HG03045 (cell line): ENCODE measurements around the gene GPHN.

Experiments
- ATAC-seq: cut with Tn5 transposase; IDR thresholded peaks from one replicate; pipeline ENCODE4 v1.9.1; 2021; ENCODE audit warnings: mild to moderate bottlenecking, moderate library complexity; ENCODE audit not compliant: unreplicated experiment

The GPHN gene

DNA sequence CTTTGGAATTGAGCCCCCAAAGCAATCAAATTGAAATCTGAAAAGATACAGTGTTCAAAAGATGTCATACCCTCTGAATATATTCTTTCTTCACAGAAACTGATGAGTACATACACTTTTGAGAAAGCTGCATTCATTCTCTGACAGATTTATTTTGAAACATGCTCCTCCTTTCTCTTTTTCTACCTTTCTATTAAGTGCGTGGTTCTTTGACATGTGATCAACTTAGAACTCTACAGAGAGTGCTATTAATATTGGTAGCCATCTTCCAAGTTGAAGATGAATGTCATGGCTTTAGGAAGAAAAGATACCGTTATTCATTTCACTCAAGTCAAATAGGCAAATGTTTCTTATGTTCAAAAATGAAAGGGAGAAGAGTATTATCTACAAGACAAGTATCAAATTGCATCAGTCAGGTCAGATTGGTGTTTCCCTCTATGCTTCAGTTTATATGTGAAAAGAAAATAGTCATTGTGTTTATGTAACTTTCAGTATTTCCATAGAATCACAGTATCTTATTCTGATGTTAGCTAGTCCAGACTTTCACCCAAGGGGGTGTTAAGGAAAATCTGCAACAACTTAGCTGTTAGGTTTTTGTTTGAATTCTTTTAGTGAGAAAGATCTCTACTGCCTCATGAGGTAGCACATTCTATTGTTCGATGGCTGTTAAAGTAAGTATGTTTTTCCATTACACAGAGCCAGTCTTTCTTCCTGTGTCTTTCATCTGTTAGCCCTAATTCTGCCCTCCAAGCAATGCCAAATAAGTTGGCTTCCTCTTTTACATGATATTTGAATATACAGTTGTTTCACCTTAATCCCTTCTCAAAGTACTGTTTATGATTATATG, 625.9 kb downstream of the GPHN start:
- ATAC-seq = no peak

DNA sequence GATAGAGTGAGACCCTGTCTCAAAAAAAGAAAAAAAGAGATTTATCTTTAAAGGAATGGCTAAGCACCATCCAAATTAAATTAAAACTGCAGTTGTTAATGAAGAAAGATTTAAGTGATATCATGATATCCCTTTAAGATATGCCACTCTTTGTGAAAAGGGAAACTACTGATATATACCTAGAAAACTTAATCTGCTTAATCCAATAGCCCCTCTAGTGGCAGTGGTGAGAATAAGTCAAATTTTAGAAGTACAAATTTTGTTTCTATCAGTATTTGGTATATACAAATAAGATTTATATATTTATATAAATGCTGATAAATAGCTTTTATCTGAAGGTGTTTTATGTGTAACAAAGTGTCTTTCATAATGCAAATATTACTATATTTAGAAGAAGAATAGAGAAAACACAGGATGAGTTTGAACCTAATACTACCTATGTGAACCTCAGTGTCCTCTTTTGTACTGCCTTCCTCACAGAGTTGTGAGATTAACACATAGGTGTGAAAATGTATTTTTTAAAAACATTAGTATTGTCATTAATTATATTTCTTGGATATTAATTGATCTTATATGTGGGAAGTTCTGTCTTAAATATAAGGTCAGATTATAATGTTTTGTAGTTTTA, 629.9 kb downstream of the GPHN start:
- no peak for ATAC-seq

GRCh38 chr14:67140556-67140955, 632.6 kb downstream of the GPHN start:
- no peak for ATAC-seq

GRCh38 chr14:67141146-67141900, 633.4 kb downstream of the GPHN start:
- no peak for ATAC-seq

DNA sequence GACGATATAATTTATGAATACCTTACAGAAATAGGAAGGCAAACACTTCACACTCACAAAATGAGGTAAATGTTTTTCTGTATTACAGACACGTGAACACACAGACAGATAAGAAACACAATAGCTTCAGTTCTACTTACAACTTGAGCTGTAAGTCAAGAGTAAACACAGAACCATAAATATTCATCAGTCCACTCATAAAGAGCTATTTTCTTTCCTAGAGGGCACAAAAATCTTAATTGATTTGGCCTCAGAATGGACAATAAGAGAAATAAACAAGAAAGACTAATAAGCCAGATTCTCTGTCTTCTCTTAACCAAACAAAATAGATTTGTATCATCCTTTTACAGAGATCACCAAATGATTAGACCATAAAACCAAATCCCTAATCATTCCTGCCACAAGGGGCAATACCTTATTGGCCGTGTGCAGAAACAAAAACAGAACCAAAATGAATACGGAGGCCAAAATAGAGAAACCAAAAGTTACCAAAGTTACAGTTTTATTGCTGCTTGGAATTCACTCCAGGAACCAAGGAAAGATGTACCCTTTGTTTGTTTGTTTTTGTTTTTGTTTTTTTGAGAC, 643.2 kb downstream of the GPHN start:
- ATAC-seq = no peak

GRCh38 chr14:67158566-67158965, 650.6 kb downstream of the GPHN start:
- no peak for ATAC-seq

DNA sequence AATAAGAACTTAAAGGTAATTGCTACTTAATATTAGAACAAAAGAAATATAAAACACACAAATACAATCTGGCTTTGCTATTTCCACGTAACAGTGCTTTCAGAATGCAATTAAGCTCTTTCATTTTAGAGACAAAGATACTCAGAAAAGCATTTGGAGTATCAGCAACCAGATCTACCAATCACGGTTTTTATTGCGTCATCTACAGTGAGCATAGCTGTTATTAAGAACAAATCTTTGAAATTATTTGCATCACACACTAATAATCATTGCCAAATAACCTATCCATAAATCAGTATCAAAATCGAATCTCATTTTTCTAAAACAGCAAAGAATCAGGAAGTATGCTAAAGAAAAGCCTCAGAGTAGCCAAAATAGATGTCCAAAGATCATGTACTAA, 654.4 kb downstream of the GPHN start:
- ATAC-seq = no peak

- ATAC-seq = no peak
Observed at GRCh38 chr14:67166450-67166853, 658.5 kb downstream of the GPHN start.

DNA sequence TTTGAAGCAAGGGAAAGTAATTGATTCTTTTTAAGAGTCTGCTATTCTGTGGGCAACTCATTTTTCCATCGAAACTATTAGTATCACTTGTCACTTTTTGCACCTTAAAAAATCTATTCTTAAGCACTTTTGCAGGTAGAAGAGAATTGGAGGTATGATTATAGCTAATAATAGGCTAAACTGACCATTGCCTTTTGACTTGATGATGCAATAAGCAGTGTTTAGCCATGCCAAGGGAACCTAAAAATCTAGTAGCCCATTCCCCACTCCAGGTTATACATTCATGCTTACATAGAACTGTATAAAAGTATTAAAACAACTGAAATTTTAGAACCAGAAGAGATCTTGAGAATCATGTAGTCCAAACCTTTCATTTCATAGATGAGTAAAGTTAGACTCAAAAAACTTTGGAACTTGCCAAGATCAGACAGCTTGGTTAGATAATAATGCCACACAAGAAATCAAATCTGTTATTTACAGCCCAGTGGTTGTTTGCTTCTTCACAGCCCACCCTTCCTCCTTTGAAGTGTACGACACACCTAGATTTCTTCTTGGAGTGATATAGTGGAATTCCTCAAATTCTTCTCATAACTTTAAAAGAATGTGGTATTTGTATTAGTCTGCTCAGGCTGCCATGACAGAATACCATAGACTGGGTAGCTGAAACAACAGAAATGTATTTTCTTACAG, 659.6 kb downstream of the GPHN start:
- no peak for ATAC-seq

- ATAC-seq = no peak
Observed at GRCh38 chr14:67168110-67168441, 660.1 kb downstream of the GPHN start.

DNA sequence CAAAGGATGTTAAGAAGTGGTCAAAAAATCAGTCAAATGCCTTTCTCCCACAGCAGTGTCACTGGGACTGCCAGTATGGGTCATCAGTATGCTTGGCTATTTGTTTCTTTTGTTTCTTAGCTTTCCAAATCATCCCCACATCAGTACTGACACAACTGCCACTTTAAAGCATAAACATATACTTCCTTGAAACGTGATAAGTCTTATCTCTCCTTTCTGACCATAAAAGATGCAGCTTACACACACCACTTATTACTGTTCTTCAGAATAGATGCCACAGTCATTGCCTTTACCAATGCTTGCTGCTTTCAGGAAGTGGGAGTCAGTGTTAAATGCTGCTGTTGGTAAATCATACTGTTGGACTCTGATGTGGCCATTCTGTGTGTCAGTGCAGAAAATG, 662.7 kb downstream of the GPHN start:
- no peak for ATAC-seq

- ATAC-seq = no peak
Observed at GRCh38 chr14:67172056-67172455, 664.1 kb downstream of the GPHN start.

GRCh38 chr14:67172520-67172919, 664.6 kb downstream of the GPHN start:
- ATAC-seq = no peak

DNA sequence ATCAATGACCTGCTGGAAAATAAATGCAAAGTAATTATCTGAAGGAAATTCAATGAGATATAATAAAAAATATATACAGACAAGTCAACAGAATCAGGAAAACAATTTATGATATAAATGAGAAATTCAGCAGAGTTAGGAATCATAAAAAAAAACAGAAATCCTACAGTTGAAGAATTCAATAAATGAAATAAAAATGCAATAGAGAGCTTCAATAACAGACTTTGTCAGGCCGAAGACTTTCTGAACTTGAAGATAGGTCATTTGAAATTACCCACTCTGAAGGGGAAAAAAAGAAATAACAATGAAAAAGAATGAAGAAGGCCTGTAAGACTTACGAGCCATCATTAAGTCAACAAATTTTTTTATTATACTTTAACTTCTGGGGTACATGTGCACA, 665.8 kb downstream of the GPHN start:
- no peak for ATAC-seq

- ATAC-seq = no peak
Observed at GRCh38 chr14:67186172-67186768, 678.3 kb downstream of the GPHN start.

DNA sequence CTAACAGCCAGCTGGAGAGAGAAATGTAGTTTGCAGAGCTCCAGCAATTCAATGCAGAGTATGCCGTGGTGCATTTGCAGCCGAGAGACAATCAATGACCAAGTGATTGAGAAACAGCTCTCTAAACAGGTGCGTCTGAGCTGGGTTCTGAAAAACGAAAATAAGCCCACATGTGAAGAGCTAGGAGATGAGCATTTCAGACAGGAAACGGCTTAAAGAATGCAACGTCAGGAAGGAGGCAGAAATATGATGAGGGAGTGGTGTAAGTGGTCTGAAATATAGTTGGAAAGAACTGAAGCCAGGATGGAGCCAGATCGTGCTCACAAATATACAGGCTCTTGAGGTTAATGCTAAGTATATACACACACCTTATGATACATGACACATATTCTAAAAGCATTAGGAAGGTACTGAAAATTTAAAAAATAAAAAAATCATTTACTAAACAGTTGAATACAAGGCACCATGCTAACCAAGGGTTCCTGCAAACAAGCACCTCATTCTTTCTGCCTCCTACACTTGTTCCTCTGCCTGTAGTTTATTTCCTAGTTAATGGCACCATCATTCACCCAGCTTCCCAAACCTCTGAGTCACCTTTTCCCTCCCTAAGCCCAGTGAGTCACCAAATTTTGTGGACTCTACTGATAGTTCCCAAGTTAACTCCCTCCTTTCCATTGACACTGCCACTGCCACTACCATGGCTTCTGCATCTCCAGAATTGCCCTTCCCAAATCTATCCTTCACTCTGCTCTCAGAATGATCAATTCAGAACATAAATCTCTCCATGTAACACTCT, 679.0 kb downstream of the GPHN start:
- no peak for ATAC-seq

GRCh38 chr14:67187826-67188225, 679.9 kb downstream of the GPHN start:
- ATAC-seq = no peak

- no peak for ATAC-seq
Observed at GRCh38 chr14:67188326-67188725, 680.4 kb downstream of the GPHN start.

GRCh38 chr14:67191768-67192290, 683.9 kb downstream of the GPHN start:
- ATAC-seq = no peak

DNA sequence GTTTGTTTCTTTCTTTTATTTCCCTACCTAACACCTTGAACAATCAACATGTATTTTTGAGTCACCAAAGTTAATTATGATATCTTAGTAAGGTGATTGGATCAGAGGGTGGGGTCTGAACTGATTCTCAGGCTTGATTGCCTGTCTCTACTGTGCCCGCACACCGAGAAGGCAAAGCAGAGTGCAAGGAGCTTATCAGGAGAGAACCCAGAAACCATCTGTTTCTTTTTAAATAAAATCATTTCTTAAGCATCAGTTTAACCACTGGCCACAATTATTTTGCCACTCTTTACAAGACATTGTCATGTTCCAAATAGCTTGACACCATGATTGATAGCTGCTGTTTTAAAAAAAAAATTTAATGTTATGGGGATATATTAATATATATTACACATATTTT, 684.4 kb downstream of the GPHN start:
- no peak for ATAC-seq
